GM21381 (cell line): ENCODE measurements around the gene IGFBP2.

Experiments
- ATAC-seq: cut with Tn5 transposase; IDR thresholded peaks from one replicate; pipeline ENCODE4 v1.9.1; 2021; ENCODE audit warnings: mild to moderate bottlenecking, moderate library complexity; ENCODE audit not compliant: unreplicated experiment

Gene IGFBP2

DNA sequence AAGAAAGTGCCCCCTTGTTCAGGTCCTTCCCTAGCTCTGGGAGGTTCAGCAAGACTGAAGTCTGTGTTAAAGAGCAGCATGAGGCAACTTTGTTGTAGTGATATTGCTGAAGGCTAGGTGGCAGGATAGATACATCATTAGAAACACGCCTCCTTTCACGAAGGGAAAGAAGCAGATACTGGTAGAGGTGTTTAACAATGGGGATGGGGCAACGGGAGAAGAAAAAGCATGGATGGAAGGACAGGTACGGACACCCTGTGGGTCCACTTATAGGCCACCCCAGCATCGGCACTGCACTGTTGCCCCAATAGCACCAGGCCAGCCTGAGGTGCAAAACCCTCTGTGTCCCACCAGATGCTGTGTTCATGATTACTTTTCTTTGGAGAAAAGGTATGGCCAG is 65.7 kb downstream of the IGFBP2 start:
- ATAC-seq = no peak

DNA sequence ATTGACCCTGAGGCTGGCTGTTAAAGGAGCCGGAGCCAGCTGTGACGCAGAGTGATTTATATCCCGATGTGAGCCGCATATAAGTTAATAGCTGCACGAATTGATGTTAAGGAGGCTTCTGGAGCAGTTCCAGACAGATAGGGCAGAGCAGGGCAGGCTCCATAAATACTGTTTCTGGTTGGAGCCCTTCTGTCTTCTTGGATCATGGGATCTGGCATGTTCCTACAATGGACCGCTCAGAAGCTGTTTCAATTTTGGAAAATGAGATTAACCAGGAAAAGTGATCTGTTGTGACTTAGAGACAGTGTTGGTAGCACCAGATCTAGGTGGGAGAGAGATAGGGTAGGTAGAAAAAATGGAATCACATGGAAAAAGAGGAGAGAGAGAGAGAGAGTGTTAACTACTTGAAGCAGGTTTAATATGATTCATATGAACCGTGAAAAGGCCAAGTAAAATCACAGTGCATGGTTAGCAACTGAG is 66.9 kb downstream of the IGFBP2 start:
- ATAC-seq = no peak

DNA sequence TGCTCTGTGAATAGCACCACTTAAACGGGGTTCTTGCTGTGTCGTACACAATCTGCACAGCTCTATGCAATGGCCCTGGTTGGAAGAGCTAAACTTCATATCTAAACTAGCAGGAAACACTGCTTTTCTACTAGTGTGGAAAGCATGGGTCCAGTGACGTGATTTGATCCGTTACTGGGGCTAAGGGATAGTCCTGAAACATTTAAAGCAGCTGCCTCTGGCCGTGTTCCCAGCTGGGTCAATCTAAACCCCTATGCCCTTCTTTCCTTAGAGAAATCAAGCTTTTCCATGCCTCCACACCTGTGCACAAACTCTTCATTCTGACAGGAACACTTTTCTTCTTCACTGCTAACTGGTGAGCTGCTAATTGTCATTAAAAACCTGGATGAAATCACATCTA is 67.6 kb downstream of the IGFBP2 start:
- no peak for ATAC-seq

DNA sequence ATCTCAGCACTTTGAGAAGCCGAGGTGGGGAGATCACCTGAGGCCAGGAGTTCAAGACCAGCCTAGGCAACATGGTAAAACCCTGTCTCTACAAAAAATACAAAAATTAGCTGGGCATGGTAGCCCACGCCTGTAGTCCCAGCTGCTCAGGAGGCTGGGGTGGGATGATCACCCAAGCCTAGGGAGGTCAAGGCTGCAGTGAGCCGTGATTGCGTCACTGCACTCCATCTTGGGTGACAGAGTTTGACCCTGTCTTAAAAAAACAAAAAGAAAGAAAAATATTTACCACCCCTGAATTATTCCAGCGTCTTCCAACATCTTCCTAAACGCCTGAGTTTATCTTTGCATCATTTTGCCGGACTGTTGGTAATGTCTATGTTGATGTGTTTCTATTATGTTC is 68.3 kb downstream of the IGFBP2 start:
- no peak for ATAC-seq

DNA sequence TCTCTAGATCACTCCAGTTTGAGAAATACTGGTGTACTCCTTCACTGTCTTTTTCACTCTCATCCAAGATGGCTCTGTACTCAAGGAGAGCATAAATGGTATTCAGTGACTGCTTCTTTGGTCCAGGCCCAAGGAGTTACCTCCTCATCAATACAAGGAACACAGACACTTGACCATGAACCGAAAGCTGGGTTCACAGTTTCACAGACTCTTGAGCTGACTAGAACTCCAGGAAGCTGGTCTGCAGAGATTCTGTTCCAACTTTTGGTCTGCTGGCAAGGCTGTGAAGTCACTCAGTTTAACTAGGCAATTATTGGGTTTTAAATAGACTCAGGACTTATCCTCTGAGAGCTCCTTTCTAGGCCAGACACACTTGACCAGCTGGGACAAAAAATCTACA is 69.5 kb downstream of the IGFBP2 start:
- no peak for ATAC-seq

DNA sequence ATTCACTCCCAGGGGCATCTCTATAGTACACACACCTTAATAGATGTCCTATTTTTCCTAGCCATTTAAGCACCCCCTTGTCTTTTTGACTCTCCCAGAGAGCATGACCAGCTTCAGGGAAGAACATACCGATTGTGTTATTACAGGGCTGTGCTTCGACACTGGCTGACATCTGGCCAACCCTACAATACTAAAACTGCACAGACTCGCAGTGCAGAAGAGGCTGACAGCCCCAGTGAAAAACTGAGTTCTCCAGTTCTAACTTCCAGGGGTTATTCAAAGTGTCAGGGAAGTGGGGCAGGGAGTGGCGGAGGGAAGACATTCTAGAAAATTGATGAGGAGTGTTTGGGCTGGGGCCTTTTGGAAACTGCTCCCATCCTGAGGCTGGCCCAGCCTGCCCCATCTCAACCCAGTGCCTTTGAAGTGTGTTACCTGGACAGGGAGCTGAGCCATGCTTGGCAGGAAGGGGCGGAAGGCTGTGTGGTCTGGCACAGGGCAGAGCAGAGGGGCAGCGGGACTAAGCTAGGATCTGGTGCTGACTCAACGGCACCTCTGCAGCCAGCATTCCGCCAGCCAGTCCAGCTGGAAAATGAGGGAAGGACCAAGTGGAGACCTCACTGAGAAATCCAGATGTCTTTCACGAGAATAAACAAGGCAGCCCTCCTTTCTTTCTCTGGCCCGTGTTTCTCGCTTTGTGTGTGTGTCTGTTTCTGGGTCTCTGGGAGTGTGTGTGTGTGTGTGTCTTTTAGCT is 77.5 kb downstream of the IGFBP2 start:
- no peak for ATAC-seq

DNA sequence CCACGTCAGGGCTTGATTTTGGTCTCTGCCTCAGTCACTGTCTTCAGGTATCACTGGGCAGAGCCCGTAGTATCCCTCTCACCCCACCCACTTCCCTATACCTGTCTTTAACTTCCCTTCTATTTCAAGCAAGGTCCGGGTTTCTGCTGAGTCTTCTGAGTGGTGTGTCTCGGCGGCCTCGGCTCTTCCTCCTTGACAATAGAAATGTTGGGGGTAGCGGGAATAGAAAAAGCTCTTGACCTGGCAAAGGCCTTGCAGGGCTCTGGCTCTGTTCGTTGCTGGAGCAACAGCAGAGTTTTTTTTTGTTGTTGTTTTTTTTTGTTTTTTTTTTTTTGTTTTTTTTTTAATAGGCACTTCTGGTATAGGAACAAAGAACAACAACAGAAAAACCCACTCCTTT is 78.1 kb downstream of the IGFBP2 start:
- no peak for ATAC-seq

DNA sequence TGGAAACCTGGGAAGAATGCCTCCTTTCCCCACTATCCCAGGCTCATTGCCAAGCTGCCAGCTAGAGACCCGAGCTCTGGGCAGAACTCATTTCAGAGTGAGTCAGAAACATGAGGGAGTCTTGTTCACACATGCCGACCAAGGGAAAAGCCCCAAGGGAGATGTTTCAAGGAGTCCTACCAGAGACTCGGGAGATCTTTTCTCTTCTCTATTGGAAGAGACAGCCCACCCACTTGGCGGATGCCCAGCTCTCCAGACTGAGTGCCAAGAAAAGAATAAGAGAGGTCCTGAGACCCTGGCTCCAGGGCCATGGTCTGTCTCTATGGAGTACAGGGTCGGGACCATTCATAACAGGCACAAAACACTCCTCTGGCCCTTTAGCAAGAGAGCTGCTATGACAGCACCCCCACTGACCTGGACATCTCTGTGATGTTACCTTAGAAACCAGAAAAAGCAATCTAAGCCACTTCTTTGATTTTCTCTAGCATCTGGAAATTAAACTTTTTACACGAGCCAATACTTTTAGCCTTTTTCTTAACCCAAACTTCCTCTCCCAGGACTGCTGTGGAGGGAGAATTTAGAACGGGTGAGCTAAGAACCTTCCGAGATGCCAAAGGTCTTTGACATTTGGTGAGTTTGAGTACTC is 80.6 kb downstream of the IGFBP2 start:
- no peak for ATAC-seq
